Measurements from ENCODE around the gene PARD3.
"Not testable (repeated sequence)": the region's sequence is repeated elsewhere in the genome, so short reads cannot be mapped to it uniquely, and the experiment has no call there.

Gene PARD3

DNA sequence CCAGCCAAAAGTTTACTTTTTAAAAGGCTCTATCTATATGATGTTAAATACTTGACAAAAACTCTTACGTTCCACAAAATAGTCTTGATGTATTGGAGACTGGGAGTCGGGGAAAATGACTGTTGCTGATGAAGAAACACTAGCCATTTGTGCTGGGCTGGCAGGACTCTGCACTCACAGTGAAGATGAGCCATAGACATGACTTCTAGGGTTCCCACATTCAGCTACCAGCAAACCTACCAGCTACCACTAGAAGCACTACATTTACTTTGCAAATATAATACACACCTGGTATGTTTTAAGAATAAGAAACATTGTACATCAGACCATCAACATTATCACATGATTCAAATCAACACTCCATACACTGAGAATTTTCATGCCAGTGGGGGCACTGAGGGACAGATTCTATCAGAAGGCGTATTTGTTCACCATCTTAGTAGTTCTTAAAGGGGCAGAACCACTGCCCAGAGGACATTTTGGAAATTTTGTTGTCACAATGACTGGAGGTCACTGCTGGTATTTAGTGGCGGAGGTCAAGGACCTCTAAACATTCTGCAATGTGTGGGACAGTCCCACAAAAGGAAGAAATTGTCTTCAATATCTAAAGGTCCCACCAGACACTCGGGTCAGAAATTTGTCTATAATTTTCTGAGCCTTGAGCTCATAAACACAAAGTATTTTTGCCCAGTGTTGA, 52.3 kb downstream of the PARD3 start:
- no peak for DNase-seq

DNA sequence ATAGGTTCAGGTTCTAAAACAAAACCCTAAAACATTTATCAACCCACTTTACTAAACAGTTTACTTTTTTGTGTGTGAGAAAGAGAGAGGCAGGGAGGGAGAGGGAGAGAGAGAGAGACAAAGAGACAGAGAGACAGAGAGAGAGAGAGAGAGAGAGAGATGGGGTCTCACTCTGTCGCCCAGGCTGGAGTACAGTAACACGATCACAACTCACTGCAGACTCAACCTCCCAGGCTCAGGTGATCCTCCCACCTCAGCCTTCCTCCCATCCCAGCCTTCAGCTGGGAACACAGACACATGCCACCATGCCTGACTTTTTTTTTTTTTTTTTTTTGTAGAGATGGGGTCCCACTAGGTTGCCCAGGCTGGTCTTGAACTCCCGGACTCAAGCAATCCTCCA, 52.9 kb downstream of the PARD3 start:
- DNase-seq: no peak

DNA sequence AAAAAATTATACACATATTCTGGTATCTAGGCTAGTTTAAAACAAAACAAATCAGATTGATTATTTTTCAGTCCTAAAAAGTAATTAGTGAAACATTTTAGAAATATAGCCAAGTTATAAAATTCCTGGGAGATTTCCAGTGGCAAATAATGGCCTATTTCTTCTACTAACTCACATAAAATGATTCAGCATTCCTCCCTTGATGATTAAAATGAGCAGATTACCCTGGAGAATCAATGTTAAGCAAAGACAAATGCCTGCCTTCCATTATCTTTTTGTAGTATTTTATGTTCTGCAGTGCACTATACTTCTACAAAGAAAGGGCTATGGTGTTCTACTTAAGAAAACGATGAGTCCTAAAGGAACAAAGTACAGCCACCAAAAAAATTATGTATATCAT, 53.6 kb downstream of the PARD3 start:
- no peak for DNase-seq

DNA sequence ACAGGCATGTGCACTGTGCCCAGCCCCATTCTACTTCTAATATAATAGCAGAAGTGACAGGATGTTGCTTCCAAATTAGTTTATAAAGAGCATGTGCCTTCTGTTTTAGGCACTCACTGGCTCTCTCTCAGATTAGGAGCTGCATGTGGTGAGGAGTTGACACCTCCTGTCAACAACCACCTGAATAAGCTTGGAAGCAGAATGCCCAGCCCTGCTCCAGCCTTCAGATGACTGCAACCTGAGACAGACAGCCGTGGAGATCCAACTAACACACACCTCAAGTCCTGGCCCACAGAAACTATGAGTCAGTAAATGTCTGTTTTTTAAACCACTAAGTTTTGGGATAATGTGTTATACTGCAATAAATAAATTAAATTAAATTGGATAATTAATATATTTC, 54.5 kb downstream of the PARD3 start:
- DNase-seq: no peak

DNA sequence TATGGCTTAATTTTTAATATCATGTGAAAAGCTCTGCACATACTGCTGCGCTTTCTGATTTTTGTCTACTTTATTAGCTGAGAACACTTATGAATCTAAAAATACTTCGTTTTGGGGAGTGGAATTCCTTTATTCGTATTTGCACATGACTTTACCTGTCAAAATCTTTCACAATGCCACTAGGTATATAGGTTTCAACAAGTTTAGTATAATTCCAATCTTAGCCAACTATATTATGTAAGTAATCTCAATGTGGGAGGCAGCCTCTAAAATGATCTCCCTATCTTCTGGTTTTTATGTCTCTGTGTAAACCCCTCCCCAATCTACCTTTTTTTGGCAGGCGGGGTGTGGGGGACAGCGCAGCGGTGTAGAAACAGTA, 55.3 kb downstream of the PARD3 start:
- DNase-seq: no peak

DNA sequence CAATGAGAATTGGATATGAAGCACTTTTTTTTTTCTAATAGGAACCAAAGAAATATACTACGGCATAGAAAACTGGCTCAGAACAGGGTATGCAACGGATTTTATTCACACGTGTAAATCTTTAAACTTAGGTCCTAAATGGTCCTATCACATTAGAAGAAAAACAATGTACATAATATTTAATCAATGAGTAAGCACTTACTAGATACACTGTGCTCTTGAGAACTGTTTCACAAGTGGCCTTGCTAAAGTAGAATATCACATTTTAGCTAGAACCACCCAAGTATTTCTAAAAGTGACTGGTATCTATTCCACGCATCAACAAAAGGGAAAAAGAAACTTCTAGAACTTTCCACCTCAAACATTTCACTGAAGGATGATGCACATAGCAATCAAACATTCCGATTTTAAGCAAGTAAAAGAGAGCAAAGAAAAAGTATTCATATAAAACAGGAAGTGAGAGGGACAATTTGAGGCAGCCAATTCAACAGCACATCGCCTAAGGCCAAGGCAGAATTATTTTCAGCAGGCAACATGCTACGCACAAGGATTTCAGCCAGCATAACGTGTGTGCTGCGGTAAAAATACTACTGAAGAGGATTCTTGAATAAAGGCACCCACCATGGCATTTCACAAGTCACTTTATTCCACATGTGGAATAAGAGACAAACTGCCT, 55.8 kb downstream of the PARD3 start:
- DNase-seq: no peak

DNA sequence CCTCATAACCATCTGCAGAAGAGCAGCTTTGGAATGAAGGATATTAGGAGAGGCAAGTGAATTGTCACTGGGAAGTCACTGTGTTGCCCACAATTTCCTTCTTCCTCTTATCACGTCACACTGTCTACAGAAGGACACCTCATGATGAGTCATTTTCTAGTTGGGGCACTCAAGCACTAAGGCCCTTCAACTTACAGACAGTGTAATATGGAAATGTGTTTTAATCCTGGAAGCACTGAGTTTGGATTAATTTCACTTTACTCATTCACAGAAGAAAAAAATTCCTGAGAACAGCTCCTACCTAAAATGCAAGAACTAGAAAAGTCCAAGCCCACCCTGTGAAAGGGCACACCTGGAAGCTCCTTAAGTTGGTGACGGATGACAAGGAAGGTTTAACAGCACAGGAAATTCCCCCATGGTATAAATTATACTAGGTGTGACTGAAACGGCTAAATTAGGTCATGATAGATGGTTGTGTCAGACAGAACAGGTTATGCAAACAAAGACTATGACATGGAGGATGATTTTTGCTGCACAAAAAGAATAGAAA, 56.6 kb downstream of the PARD3 start:
- no peak for DNase-seq

DNA sequence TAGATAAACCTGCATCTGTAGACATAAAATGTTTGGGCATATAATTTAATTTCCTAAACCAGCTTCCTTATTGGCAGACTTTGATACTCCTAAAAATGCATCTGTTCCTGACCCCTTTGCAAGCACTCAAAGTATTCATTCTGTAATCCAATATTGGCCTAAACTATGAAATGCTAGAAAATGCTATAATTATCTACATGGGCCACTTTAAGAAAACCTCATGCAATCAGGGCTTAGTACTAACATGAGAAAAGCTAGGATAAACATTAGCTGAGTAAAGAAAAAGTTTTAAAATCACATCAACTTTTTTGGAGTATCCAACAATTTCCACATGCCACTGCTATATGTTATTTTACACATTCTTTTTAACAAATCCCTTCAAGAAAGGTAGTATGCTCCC, 57.2 kb downstream of the PARD3 start:
- no peak for DNase-seq

DNA sequence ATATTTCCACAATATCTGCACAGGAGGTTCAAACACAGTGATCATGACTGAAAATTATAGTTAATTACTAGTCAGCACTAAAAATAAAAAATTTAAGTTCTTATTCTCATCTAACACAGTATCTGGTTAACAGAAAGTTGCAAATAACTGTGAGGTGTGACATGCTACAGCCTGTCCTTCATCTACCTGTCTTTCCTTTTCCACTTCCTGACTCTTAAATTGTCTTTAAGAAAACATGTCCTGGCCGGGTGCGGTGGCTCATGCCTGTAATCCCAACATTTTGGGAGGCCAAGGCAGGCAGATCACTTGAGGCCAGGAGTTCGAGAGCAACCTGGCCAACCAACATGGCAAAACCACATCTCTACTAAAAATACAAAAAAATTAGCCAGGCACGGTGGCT, 57.9 kb downstream of the PARD3 start:
- not testable (repeated sequence) for DNase-seq

DNA sequence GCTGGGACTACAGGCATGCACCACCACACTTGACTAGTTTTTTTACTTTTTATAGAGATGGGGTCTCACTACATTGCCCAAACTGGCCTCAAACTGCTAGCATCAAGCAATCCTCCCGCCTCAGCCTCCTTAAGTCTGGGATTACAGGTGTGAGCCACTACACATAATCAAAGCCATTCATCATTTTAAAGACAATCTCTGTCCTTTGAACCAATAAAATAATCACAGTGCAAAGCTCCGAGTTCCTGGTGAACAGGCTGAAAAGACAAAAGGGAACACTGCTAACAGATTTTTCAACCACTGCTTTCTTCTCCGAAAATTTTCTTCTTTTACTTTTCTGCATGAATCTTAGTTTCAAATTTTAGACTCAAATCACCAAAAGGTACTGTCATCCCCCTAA, 58.5 kb downstream of the PARD3 start:
- no peak for DNase-seq

DNA sequence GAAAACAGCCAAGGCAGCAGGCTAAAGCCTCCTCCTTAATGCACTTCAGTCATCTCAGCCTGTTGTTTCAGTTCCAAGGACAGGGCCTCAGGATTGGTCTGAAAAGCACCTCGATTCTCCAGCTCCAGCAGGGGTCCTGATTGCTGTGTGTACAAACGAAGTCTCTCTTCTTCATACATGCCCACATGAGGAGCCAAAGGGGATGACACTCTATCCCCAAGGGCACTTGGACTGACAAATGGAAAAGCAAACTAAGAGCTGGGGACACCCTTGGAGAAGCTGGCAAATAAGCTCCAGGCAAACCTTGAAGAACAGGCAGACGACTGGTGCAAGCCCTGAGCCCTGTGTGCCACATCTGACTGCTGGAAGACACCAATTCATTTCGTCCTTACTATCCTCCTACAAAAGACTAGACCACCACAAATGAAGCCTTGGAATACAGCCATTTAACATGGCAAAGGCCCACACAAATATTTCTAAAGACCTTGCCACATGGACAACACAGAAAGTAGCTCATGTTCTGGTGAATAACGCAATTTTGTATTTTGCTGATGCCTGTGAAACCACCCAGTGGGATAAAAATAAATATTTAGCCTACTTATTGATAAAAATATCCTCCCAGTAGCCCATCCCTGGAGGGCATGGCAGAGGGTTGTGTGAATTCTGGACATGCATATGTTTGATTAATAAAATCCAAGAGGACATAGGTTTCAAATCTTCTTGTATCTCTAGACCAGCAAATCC, 61.9 kb downstream of the PARD3 start:
- DNase-seq: no peak

DNA sequence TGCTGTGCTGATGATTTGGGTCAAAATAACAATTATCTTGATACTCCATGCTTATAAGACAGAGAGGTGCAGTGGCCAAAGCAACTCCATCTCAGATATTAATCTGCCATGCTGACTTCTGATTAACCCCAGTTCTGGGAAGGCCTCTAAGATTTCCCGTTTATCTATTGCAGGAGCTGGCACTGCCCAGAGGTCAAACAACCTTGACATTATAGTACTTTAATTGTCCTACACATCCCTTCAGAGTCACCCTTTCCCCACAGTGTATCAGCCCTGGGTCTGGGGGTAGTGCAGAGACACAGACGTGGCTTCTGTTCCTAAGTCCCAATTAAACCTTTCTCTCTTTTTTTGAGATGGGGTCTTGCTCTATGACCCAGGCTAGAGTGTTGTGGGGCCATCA, 63.8 kb downstream of the PARD3 start:
- no peak for DNase-seq

DNA sequence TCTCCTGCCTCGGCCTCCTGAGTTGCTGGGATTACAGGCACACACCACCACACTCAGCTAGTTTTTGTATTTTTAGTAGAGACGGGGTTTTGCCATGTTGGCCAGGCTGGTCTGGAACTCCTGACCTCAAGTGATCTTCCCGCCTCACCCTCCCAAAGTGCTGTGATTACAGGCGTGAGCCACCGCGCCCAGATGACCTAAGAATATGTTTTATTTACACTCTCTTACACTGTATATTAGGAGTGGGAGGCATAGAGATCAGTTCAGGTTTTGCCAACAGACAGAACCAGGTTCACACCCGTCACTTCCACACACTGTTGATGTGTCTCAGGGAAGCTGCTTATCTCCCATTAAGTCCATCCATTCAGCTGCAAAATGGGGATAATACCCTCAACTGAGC, 64.3 kb downstream of the PARD3 start:
- not testable (repeated sequence) for DNase-seq

DNA sequence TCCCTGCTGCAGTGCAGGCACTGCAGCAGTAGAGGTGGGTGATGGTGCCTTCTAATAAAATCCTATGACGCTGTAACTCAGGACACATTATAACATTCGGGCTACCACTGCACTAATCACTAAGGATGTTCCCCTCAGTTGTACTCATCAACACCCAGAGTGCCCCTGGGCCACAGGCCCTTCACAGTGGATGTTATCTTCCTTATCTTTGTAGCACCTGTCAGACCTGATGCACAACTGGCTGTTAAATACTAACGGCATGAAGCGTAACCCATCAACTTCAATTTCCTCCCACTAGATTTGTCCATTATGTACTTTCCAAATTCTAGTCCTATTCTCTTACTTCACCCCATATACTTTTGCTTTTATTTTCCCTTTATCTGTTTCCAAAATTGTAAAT, 66.3 kb downstream of the PARD3 start:
- no peak for DNase-seq

DNA sequence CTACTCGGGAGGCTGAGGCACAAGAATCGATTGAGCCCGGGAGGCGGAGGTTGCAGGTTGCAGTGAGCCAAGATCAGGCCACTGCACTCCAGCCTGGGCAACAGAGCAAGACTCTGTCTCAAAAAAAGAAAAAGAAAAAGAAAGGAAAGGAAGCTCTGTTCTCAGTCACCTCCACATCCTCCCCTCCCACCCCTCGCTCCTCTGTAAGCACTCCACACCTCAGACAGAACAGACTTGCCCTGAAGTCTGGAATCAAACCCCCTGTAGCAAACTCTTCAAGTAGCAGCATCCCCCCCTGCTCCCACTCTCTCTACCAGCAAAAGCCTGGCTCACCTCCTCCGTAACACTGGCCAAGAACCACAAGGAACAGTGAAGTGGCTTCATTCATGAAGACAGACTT, 66.7 kb downstream of the PARD3 start:
- DNase-seq: no peak

DNA sequence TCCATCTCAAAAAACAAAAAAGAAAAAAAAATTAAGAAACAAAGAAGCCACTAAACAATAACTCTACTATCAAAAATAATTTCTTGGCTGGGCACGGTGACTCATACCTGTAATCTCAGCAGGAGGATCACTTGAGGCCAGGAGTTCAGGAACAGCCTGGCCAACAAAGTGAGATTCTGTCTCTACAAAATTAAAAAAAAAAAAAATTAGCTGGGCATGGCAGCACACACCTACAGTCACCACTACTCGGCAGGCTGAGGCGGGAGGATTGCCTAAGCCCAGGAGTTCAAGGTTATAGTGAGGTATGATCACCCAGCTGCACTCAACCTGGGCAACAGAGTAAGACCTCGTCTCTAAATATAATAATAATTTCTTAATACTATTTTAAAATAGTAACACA, 69.0 kb downstream of the PARD3 start:
- no peak for DNase-seq

DNA sequence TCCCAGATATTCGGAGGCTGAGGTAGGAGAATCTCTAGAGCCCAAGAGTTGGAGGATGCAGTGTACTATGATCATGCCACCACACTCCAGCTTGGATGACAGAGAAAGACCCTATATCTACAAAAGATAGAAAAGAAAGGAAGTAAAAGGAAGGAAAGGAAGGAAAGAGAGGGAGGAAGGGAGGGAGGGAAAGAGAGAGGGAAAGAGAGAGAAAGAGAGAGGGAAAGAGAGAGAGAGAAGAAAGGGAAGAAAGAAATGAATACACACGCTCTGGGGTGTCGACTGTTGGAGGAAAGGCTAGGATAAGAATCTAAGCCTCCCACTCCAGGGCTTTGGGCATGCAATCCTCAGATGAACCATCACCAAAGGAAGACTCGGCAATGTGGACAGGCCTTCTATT, 69.9 kb downstream of the PARD3 start:
- no peak for DNase-seq

DNA sequence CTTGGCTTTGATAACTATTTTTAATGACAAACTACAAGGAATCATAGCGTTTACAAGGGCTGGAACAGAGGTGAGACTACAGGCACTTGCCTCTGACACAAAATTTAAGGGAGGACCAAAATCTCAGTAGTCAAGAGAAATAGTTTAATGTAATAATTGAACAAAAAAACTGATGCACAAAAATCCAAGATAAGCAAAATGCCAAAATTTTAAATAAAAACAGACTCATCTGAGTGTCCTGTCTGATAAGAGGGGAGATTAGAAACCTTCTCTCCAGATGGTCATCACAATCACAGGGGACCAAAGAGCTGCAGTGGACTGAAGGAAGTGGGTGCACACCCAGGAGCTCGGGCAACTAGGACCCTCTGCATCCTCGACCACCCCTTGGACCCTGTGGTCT, 70.5 kb downstream of the PARD3 start:
- no peak for DNase-seq

DNA sequence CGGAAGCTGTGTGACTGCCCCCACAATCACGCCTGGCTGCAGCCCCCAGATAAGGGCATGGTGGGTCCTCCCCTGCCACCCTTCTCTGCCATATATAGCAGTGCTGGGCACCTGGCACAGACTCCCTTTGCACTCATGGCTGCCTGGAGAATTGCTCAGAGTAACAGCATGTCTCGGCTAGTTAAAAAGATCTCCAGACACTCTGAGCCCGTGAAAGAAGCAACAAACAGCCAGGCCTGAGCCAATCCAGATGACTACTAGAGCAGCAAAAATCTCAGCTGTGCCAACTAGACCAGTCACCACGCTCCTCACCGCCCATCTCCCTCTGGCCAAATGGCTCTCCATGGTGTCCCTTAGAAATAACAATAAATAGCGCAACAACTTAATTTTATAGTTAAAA, 71.3 kb downstream of the PARD3 start:
- DNase-seq: no peak

DNA sequence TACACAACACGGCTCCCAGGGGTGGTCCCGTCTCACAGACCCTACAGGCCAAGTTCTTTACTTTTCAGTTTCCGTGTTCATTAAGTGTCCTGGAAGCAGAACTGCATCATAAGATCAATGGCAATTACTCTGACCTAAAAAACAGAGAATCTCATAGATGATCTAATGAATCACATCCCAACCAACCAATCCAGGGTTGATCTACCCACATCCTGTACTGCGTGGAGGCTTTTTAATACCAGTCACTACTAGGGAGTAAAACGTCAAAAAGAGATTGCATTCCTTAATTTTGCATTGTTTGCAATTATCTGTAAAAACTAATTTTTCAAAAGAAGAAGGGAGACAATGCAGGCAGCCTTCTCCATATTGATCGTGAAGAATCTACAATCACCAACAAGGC, 72.6 kb downstream of the PARD3 start:
- no peak for DNase-seq

DNA sequence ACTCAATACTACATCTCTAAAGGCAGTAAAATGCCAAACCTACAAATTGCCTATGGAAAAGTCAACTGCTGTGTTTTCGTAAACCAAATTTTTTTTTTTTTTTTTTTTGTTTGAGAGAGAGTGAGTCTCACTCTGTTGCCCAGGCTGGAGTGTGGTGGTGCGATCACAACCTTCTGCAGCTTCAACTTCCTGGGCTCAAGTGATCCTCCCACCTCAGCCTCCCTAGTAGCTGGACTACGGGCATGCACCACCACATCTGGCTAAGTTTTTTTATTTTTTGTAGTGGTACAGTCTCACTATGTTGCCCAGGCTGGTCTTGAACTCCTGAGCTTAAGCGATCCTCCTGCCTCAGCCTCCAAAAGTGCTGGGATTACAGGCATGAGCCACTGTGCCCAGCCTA, 74.0 kb downstream of the PARD3 start:
- not testable (repeated sequence) for DNase-seq

DNA sequence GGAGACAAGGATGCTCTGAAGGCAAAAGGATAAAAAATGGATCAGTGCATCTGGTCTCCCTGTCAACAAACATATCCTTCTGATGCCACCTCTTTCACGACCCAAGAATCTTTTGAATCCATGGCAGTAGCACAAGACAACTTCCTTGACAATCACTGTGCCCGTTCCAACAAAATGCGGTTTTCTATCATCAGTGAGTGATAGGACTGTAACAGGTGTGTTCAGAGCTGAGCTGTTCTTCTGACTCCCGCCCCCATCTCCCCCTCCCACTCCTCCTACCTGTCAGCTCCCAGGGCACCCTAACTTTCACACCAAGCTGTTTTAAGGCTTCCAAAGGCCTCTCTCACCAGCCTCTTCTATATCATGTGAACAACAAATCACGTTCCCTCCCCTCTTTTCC, 74.8 kb downstream of the PARD3 start:
- DNase-seq: no peak

DNA sequence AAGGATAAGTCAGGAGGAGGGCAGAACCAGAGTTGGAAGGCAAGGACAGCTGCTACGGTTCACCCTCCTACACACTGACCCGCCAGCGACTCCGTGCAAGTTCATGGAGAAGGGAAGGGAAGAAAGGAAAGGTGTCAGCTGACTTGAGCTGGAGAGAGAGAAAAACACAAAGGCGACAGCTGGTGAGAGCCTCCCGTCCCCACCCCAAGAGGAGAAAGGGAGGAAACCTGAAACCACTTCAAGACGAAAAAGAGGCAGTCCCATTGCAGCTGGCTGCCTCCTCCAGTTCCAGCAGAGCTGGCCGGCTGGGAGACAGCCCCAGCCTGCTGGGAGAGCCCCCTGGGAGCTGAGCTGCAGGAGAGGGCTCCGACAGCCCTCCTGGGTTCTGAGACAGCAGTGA, 75.2 kb downstream of the PARD3 start:
- peak; percentile 94 for DNase-seq

DNA sequence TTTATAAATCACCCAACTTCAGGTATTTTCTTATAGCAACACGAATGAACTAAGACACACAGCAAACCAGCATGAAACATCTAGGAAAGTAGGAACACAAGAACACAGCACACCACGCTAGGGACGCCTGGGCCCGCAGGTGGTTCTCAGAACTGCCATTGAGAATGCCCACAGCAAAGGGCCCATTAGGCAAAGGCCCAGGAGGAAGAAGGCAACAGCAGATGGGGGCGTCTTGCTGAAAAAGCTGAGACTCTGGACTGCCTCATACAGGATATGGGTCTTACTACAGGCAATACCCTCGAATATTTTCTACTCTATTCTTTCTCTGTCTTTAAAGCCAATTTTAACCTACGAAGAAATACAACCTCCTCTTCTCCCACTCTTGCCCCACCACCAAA, 77.3 kb downstream of the PARD3 start:
- DNase-seq: no peak

Data from NCI-H1436 (cell line).